Measurements from ENCODE around the gene TRIB2.

TRIB2 gene

GRCh38 chr2:12700989-12701388, 15.7 kb upstream of the TRIB2 start:
- H3K4me3 ChIP-seq (ENCODE audit: low read depth, low read length) = no peak overlapping the region
- TF ChIP-seq MYC (IDR thresholded peaks at IDR 0.05; ENCODE audit: low read depth, low read length) (no peak), POLR2A (IDR thresholded peaks at IDR 0.05; ENCODE audit: extremely low read depth, insufficient read length) (no peak)
- TF ChIP-seq, protein P1, sequence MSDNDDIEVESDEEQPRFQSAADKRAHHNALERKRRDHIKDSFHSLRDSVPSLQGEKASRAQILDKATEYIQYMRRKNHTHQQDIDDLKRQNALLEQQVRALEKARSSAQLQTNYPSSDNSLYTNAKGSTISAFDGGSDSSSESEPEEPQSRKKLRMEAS (IDR thresholded peaks at IDR 0.05; ENCODE audit: low read depth, low read length) = no peak
- TF ChIP-seq, protein P2, sequence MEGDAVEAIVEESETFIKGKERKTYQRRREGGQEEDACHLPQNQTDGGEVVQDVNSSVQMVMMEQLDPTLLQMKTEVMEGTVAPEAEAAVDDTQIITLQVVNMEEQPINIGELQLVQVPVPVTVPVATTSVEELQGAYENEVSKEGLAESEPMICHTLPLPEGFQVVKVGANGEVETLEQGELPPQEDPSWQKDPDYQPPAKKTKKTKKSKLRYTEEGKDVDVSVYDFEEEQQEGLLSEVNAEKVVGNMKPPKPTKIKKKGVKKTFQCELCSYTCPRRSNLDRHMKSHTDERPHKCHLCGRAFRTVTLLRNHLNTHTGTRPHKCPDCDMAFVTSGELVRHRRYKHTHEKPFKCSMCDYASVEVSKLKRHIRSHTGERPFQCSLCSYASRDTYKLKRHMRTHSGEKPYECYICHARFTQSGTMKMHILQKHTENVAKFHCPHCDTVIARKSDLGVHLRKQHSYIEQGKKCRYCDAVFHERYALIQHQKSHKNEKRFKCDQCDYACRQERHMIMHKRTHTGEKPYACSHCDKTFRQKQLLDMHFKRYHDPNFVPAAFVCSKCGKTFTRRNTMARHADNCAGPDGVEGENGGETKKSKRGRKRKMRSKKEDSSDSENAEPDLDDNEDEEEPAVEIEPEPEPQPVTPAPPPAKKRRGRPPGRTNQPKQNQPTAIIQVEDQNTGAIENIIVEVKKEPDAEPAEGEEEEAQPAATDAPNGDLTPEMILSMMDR (IDR thresholded peaks at IDR 0.05; ENCODE audit: low read depth, low read length) = no peak
- no peak for DNase-seq (ENCODE audit: low read depth)

- TF ChIP-seq, protein P2 (IDR thresholded peaks at IDR 0.05; ENCODE audit: low read depth, low read length) = no peak
- TF ChIP-seq POLR2A (IDR thresholded peaks at IDR 0.05; ENCODE audit: extremely low read depth, insufficient read length) (no peak), MYC (IDR thresholded peaks at IDR 0.05; ENCODE audit: low read depth, low read length) (no peak)
- TF ChIP-seq, protein P1 (IDR thresholded peaks at IDR 0.05; ENCODE audit: low read depth, low read length) = no peak
- no peak for DNase-seq (ENCODE audit: low read depth)
- H3K4me3 ChIP-seq (ENCODE audit: low read depth, low read length) = no peak overlapping the region
Observed at GRCh38 chr2:12701786-12702167, 15.0 kb upstream of the TRIB2 start.

GRCh38 chr2:12702168-12703121, 14.3 kb upstream of the TRIB2 start:
- TF ChIP-seq MYC (IDR thresholded peaks at IDR 0.05; ENCODE audit: low read depth, low read length) (no peak), POLR2A (IDR thresholded peaks at IDR 0.05; ENCODE audit: extremely low read depth, insufficient read length) (no peak)
- TF ChIP-seq, protein P1 (IDR thresholded peaks at IDR 0.05; ENCODE audit: low read depth, low read length) = no peak
- TF ChIP-seq, protein P2 (IDR thresholded peaks at IDR 0.05; ENCODE audit: low read depth, low read length) = no peak
- H3K4me3 ChIP-seq (ENCODE audit: low read depth, low read length) = no peak overlapping the region
- DNase-seq (ENCODE audit: low read depth) = no peak

- TF ChIP-seq MYC (IDR thresholded peaks at IDR 0.05; ENCODE audit: low read depth, low read length) = no peak
- TF ChIP-seq POLR2A (IDR thresholded peaks at IDR 0.05; ENCODE audit: extremely low read depth, insufficient read length) = no peak
- TF ChIP-seq, protein P1 (IDR thresholded peaks at IDR 0.05; ENCODE audit: low read depth, low read length) = no peak
- TF ChIP-seq, protein P2 (IDR thresholded peaks at IDR 0.05; ENCODE audit: low read depth, low read length) = no peak
- H3K4me3 ChIP-seq (ENCODE audit: low read depth, low read length) = no peak overlapping the region
- DNase-seq (ENCODE audit: low read depth) = no peak
Observed at GRCh38 chr2:12704378-12704777, 12.4 kb upstream of the TRIB2 start.

DNA sequence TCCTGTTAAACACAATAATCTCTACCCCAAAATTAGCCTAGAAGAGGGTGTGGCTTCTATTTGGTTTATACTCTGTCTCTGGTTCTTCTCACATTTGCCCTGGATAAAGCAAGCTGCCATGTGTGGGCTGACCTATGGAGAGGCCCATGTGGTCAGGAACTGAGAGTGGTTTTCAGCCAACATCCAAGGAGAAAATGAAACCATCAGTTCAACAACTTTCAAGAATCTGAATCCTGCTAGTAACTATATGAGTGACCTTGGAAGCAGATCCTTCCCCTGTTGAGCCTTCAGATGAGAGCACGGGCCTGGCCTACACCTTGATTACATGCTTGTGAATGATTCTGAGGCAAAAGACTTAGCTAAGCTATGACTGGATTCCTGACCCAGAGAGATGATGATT, 11.5 kb upstream of the TRIB2 start:
- TF ChIP-seq, protein P2 (IDR thresholded peaks at IDR 0.05; ENCODE audit: low read depth, low read length) = no peak
- TF ChIP-seq, protein P1 (IDR thresholded peaks at IDR 0.05; ENCODE audit: low read depth, low read length) = no peak
- no peak for TF ChIP-seq MYC (IDR thresholded peaks at IDR 0.05; ENCODE audit: low read depth, low read length)
- no peak for TF ChIP-seq POLR2A (IDR thresholded peaks at IDR 0.05; ENCODE audit: extremely low read depth, insufficient read length)
- H3K4me3 ChIP-seq (ENCODE audit: low read depth, low read length) = no peak overlapping the region
- DNase-seq (ENCODE audit: low read depth) = no peak
